A204.1 (cell line): Measurements from ENCODE around the gene CXADR.
A peak's percentile ranks its signal among the peaks of the same experiment; 100 is the strongest.

Experiments used
- FAIRE-seq: peaks from 2 replicates; lab custom pipeline; 2012; peaks lifted over from hg19 to GRCh38; lab: Jason Lieb, UNC

CXADR gene

DNA sequence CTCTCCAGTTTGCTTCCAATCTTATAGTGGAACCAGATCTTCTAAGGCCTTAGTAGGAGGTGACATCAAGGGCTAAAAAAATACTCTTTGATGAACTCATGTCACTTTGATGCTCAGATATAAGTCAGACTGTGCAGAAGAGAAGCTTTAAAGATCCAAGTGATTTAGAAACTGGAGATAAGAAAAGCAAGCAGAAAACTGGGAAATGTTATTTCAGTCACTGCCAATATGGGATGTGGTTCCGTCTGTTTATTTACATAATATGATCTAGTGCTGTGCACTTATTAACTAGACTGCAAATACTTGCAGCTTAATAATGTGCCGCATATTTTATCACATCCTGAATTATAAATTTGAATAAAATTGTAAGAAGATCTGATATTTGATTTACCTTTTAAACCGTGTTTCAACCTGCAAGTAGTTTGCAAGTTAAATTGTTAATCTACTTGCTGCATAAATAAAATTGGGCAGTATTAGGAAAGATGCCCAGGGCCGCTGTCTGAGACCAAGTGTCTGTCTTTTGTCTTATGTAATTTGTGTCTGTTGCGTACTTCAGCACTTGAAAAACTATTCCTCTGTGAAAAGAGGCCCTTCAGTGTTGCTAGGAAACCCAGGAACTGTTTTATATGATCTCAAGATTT lies 29.6 kb downstream of the CXADR start:
- no peak for FAIRE-seq

DNA sequence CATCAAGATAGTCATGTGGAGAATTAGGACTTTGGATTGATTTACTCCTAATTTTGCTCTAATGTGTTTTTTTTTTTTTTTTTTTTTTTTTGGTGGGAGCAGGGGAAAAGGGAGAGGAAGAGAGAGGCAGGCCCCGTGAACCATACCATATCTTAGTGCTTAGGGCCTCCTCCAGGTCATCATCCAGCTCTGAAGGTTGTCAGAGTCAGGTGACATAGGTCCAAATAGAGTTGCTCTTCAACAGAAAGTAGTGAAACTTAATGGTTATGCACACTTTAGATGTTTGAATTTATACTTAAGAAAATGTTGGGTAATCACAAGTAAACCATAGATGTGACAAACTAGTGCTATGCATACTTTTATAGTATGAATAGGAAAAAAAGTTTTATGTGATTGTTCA lies 32.2 kb downstream of the CXADR start:
- FAIRE-seq = no peak

DNA sequence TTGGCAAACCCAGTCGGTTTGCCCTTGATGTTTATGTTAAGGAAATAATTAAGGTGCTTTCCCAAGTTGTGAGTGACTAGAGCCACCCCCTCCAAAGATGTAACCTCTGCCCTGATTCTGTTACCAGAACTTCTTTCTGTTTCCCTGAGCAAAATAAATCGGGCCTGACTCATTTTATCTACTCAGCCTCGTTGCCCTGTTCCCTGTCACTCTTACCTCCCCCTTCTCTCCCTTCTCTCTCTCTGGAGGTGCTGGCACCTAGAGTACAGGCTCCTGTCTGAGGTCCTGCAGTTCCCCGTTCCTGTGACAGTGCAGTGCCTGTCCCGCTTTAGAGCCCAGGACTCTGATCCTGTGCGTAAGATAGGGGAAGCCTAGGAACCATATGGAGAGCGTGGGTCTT lies 35.4 kb downstream of the CXADR start:
- FAIRE-seq = no peak

DNA sequence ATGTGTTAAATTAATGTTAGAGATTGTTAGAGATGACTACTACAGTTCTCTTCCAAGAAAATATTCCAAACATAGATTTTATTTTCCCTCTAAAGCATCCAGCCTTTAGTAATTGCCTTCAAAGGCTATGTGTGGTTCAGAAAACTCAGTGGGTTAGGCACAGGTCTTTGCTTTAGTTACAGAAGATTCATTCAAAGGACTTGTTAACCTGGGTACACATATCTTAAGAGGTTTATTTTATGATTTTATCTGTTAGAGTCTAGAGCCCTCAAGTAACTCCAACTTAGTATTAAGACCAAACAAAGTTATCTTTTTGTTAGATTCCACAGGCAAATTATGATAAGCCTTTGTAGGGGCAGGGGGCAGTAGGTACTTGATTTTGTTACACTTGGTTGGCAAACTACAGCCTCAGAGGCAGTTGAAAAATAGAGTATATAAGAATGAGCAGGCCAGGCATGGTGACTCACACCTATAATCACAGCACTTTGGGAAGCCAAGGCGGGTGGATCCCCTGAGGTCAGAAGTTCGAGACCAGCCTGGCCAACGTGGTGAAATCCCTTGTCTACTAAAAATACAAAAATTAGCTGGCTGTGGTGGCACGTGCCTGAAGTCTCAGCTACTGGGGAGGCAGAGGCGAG lies 37.9 kb downstream of the CXADR start:
- no peak for FAIRE-seq

DNA sequence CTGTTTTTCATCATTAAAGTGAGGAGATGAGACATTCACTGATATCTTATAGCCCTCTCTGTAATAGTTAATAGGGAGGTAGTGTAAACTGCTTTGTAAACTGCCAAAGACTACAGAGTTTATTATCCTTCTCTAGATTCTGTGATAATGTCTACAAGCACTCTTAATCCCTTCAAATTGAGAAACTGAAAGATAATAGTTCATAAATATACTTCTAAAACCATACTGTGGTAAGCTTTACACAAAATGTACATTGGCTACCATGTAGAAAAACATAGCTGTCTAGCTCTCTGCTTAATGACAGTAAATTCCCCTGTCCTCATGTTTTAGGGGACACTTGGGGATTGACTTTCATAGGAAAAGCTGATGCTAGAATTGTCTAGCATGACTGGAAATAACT lies 39.6 kb downstream of the CXADR start:
- FAIRE-seq = no peak

DNA sequence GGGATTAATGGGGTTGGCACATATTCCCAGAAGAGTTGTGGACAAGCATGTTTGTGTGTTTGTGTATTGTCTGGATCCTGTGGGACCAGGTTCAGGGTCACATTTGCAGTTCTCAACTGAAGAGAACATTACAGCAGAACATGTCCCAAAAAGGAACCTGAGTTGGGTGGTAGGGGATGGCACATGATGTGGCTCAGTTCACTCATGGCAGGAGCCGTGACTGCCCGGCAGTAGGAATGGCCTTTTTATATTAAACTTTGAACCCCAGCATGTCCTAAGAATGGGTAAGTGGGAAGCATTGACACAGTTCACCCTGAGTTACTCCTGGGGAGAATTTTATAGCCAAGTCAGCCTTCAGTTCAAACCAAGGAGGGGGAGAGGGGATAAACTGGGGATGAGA lies 41.3 kb downstream of the CXADR start:
- FAIRE-seq = no peak

DNA sequence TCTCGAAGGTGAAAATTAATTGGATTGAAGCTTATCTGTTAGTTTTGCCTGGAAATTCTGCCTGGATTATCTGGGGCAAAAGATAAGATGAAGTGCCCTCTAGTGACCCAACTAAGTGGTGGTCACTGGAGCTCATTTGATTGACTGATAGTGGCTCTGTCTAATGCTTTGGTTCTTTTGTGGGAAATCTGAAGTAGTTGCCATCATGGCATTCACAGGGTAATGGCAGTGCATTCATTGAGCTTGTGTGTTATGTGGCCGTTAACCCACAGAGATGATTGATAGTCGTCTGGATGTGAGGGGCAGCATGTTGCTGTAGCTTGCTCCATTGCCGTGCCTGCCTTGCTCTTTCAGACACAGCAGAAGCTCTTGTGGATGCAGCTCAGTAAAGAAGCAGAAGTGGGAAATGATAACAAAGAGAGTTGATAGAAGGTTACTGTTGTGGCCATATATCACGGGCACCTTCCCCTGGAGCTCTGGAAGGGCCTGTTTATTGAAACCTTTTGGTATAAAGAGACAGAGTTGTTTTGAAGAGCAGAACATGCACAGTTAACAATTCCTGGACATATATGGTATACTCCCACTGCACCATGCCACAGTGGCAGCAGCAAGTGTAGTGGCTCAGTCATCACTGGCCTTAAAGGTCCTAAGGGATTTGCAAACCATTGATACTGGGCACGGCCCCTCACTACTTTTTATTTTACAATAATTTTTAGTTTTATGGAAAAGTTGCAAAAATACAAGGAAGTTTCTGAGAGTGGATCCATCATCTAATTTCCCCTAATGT lies 42.0 kb downstream of the CXADR start:
- peak; percentile 60 for FAIRE-seq

DNA sequence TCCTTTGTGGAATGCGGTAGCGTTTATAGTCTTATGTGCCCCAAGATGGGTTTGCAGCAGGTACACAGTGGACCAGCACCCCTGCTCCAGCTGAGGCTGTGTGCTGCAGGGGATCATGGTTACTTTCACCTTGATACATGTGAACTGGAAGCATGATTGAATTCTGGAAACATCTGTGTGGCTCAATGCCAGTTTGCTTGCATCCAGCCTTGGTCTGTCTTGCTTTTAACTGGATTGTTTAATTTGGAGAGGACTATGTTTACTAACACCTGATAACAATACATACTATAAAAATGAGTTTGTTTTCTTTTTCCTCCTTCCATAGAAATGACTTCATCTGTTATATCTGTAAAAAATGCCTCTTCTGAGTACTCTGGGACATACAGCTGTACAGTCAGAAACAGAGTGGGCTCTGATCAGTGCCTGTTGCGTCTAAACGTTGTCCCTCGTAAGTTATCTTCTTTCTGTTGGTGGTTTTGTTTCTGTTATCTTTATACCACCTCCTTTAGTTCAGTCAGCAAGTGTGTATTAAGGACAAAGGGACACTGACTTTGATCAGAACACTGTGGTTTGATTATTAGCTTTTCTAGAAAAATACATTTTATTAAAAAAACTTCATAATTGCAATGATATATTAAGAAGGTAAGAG lies 47.7 kb downstream of the CXADR start:
- no peak for FAIRE-seq

DNA sequence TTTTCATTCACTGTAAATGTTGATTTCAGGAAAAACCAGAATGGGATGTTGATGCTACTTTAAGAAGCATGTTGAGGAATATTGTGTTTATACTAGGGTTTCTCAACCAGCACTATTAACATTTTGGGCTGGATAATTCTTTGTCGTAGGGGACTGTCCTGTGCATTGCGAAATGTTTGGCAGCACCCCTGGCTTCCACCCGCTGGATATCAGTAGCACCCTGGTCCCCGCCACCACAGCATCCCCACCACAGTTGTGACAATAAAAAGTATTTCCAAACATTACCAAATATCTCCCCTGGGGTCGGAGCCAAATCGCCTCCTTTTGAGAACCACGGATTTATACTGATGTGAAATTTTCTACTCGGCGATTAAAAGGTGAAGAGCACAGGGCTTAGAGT lies 57.9 kb downstream of the CXADR start:
- no peak for FAIRE-seq

DNA sequence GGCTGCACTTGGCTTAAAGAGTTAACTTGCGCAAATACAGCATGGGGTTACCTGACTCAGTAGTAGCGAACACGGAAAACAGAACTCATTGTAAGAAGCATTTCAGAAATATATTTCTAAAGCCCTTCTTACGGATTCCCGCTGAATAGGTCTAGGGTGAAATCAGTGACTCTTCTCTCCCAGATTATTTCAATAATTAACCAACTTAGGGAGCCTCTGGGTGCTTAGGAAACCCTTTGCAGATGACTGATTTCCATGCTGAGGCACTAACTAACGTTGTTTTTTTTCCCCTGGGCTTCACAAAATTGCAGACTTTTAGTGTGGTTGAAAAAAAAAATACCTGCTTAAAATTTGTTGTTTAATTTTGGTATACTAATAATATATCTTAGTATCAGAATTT lies 59.6 kb downstream of the CXADR start:
- no peak for FAIRE-seq

DNA sequence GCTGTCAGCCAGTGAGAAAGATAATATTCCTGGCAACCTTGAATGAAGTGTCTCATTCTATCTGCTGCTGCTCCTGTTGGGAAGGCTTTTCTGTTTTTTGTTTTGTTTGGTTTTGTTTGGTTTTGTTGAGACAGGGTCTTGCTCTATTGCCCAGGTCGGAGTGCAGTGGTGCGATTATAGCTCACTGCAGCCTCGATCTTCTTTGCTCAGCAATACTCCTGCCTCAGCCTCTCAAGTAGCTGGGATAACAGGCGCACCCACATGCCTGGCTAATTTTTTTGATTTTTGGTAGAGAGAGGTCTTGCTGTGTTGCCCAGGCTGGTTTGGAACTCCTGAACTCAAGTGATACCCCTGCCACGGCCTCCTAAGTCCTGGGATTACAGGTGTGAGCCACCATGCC lies 62.2 kb downstream of the CXADR start:
- FAIRE-seq = no peak

DNA sequence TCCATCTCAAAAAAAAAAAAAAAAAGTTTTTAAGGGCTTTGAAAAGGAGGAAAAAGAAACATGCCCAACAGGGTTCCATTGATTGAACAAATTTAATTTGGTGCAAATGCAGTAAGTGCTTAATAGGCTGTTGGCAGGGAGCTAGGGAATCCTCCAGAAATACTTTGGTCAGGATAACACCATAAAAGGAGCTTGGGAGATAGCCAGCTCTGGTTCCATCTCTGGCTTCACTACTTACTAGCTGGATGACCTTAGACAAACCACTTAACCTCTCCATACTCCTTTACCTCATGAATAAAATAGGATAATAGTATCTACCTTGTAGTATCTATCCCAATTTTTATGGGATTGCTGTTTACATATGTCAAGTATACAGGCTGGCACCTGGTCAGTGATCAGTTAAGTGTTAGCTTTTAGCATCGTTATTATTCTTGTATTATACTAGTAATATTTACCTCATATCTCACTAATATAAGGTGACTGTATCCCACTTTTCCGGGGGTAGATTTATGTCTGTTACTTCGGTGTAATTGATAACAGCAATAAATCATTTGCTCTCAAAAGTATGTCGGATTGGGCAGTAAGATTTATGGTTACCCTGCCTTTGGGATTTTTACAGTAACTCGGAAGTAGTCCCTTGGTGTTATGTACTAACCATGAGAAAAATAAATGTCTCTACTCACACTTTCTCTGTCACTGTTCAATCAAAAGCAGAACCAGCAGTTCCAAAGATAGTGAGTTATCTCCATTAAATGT lies 63.4 kb downstream of the CXADR start:
- FAIRE-seq = no peak

DNA sequence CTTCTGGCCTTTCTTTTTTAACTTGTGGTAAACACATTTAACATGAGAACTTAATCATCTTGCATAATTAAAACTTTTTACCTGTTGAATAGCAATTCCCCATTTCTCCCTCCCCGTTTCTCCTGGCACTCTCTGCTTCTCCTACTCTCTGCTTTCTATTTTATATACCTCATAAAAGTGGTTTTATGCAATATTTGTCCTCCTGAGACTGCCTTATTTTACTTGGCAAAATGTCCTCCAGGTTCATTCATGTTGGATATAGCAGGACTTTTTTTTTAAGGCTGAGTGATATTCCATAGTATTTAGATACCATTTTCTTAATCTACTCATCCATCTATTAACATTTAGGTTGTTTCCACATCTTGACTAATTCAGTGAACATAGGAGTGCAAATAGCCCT lies 64.9 kb downstream of the CXADR start:
- FAIRE-seq = no peak

DNA sequence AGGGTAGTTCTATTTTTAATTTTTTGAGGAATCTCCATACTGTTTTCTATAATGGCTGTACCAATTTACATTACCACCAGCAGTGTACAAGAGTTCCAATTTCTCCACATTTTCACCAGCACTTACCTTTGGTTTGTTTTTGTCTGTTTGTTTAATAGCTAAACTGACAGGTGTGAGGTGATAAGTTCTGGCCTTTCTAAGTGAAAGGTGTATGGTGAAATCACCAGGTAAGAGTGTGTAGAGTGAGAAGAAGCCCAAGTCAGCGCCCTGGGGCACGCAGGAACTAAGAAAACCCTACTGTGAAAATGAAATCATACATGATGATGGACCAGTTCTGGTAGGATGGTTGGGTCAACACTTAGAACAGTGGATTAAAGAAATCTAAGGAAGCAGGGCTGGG lies 65.3 kb downstream of the CXADR start:
- no peak for FAIRE-seq

DNA sequence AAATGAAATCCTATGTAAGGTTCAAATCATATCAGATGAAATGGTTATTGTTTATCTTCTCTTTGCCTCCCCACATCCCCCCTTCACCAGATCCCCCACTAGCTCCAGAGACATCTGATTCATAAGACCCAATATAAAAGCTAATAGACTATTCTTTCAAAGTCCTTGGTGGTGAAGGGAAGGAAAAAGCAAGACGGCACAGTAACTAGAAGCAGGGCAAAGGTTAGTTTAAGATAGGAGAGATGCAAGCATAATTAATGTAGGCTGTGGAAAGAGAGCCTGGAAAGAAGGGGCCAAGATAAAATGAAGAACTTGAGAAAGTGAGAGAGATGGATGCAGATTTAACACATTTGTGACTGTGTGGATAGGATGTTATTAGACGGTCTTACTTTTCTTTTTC lies 66.0 kb downstream of the CXADR start:
- FAIRE-seq = no peak

DNA sequence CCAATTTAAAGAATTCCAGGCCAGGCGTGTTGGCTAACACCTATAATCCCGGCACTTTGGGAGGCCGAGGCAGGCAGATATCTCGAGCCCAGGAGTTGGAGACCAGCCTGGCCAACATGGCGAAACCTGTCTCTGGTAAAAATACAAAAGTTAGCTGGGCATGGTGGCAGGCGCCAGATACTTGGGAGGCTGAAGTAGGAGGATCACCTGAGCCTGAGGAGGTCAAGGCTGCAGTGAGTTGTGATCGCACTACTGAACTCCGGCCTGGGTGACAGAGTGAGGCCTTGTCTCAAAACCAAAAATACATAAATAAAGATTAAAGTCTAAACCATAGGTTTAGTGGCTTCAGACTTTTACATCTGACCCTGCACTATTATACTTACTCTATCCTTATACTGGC lies 67.5 kb downstream of the CXADR start:
- FAIRE-seq = no peak

DNA sequence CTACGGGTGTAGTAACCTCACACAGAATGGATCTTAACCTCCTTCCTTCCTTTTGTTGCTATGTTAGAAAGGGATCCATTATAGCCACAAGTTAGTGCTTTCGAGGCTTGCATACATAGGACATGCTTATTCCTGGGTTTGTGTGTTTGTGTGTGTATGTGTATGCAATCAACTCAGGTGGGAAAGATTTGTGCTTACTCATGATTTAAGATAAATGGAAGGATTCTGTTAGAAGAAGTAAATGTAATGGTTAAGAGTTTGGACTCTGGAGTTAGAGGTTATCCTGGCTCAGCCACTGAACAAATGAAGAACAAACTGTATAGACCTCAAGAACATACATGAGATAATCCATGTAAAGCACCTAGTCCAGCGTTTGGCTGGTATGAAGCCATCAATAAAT lies 71.1 kb downstream of the CXADR start:
- FAIRE-seq = no peak

DNA sequence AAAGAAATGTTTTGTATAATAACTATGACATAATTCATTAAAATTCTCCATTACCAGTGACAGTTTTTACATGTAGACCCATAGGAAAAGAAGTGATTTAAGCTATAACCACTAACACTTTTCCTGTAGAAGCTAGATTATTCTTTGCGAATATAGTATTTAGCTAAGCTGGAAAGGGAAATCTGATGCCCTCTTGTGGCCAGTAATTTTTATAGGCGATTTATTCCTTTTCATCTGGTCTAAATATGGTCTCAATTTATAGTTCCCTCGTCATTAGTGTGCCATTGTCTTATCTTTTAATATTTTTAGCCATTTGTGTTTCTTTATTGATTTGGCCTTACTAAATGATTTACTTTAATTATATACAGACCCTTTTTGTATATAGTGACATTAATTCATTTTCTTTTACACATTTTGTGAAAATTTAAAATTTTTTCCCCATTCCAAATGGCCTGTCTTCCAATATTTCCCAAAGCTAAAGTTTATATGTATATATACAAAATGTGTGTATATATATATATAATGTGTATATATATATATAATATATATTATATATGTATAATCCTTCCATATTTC lies 73.1 kb downstream of the CXADR start:
- FAIRE-seq = peak; percentile 98

DNA sequence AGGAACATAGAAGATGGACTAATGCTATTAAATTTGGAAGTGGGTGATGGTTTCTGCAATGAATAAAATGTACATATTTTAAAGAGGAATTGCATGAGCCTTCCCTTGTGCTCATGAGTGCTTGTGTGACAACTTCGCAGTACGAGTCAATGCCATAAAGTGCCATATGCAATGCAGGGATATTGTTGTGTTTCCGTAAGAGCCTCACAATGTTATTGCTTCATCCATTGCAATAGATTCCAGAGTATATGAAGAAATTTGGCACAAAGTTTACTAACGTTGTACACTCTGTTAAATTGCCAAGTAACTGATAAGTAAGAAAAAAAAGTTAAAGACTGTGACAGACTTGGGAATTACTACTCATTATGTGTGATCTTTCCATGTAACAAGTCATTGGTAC lies 77.6 kb downstream of the CXADR start:
- FAIRE-seq = no peak

DNA sequence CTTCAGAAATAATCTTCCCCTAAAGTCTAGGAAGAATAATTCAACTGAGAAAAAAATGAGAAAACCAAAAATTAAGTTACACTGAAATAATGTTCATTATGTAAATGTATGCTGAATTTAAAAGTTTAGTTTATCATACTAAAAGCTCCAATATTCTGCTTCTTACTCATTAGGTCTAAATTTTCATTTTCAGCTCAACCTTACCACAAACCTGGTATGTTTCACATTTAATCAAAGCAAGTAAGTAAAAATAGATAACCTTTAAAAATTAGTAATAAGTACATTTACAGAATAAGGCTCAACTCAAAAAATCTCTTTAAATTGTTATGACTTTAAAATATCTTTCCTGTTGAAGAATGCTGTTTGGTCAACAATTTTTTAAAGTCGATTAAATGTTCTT lies 84.8 kb downstream of the CXADR start:
- FAIRE-seq = peak; percentile 39

DNA sequence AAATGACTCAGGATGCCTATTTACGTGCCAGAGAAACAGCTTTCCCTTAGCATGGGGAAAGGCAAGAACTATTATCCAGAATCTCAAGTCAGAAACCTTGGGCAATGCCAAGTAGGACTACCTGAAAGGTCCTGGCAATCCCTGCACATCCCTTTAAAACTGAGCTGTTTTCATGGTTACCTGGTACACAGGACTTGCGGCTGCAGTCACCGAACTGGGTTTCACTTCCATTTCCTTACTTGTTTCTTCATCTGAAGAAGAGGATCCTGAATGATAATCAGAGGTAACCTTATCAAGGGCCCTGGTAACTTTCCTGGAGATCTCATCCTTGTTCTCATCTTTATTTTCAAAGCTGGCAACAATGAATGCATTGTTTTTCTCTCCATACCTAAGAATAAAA lies 85.6 kb downstream of the CXADR start:
- no peak for FAIRE-seq

DNA sequence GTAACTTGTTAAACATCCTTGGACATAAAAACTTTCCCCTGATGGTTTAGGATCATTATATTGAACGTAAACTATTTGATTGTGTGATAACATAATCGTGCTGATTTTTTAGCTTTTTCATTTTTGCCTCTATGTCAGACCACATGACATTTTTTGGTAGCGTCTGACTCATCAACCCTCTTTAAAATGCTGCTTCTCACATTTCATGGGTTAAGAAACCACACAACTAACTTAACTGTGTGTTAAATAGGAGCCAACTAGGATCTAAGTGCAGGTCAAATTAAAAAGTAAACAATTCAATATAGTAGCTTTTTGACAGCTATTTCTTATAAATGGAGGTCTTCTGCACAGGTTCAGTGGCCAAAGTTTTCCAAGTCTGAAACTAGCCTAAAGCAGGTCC lies 90.0 kb downstream of the CXADR start:
- FAIRE-seq = no peak
